HG02759 (cell line): ENCODE data around the gene ANKZF1.
"Not testable (repeated sequence)": the region's sequence is repeated elsewhere in the genome, so short reads cannot be mapped to it uniquely, and the experiment has no call there.

Experiments
- ATAC-seq: cut with Tn5 transposase; IDR thresholded peaks from one replicate; pipeline ENCODE4 v1.9.1; 2021; ENCODE audit warnings: mild to moderate bottlenecking, moderate library complexity; ENCODE audit not compliant: unreplicated experiment

Gene ANKZF1, protein sequence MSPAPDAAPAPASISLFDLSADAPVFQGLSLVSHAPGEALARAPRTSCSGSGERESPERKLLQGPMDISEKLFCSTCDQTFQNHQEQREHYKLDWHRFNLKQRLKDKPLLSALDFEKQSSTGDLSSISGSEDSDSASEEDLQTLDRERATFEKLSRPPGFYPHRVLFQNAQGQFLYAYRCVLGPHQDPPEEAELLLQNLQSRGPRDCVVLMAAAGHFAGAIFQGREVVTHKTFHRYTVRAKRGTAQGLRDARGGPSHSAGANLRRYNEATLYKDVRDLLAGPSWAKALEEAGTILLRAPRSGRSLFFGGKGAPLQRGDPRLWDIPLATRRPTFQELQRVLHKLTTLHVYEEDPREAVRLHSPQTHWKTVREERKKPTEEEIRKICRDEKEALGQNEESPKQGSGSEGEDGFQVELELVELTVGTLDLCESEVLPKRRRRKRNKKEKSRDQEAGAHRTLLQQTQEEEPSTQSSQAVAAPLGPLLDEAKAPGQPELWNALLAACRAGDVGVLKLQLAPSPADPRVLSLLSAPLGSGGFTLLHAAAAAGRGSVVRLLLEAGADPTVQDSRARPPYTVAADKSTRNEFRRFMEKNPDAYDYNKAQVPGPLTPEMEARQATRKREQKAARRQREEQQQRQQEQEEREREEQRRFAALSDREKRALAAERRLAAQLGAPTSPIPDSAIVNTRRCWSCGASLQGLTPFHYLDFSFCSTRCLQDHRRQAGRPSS

DNA sequence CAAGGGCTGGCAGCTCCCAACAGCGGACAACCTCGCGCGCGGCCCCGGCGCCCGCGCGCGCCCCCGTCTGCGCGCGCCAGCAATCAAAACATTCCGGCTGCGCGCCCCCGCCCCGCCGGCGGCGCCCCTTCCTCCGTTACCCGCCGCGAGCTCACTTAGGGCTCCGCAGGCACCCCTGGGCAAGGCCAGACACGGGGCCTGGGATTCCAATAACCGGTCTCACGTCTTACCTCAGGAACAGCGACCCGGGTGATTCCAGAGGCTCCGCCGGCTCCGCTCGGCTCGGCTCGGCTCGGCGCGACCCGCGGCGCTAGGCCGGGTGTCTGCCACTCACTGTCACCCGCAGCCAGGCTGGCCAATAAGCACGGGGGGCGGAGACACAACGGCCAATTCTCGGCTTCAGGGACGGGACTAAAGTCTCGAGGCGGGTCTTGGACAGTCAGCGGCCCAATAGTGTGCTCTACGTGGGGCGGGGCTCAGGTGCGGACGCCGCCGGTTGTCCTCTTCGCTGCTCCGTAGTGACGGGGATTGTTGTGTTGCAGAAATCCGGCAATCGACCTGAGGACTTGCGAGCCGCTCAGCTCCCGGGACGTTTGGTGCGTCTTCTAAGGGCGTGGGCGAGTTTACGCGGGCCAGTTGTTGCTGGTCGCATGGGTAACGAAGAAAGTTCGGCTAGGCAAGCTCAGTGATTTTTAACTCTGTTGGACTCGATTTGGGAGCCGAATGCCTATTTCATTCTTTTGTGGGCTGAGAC lies at the start of gene ANKZF1, which contains the start of gene ATG9A:
Gene ANKZF1, plus strand, starts transcription at position 502 of the 754 bp plus-strand sequence. CDS start 452 bp downstream, outside the sequence.
Gene ATG9A, minus strand, starts transcription at position 332 of the 754 bp plus-strand sequence. CDS start 1,612 bp downstream, outside the sequence.
- ATAC-seq, result peak; percentile 98

DNA sequence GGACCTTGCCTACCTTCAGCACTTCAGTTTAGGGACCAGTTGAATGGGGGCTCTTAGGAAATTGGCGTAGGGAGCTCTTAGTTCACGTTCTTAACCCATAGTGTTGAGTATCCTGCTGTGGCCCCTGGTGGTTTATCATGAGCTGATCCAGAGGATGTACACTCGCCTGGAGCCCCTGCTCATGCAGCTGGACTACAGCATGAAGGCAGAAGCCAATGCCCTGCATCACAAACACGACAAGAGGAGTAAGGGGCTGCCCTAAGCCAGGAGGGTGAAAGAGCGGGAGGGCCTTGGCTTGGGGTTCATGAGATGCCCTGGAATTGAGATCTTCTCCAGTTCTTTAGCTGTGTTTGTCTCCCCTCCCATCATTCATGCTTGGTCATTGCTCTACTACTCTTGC lies 48.6 kb upstream of the ANKZF1 start:
- no peak for ATAC-seq

DNA sequence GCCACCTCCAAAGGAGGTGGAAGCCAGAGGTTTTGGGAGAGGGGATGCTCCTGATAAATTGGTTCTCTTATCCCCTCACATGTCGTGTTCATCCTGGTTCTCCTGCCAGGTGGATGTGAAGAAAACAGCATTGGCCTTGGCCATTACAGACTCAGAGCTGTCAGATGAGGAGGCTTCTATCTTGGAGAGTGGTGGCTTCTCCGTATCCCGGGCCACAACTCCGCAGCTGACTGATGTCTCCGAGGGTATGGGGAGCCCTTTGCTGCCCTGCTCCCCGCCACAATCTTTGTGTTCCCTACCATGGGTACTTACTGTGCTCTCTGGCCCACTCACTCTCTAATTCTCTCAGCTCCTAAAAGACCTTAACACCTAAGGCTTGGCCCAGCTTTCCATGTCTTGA lies 48.1 kb upstream of the ANKZF1 start:
- no peak for ATAC-seq

DNA sequence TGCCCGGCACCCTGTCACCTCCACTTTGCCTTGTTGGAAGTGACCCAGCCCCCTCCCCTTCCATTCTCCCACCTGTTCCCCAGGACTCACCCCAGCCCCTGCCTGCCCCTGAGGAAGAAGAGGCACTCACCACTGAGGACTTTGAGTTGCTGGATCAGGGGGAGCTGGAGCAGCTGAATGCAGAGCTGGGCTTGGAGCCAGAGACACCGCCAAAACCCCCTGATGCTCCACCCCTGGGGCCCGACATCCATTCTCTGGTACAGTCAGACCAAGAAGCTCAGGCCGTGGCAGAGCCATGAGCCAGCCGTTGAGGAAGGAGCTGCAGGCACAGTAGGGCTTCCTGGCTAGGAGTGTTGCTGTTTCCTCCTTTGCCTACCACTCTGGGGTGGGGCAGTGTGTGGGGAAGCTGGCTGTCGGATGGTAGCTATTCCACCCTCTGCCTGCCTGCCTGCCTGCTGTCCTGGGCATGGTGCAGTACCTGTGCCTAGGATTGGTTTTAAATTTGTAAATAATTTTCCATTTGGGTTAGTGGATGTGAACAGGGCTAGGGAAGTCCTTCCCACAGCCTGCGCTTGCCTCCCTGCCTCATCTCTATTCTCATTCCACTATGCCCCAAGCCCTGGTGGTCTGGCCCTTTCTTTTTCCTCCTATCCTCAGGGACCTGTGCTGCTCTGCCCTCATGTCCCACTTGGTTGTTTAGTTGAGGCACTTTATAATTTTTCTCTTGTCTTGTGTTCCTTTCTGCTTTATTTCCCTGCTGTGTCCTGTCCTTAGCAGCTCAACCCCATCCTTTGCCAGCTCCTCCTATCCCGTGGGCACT lies 47.1 kb upstream of the ANKZF1 start:
- no peak for ATAC-seq

DNA sequence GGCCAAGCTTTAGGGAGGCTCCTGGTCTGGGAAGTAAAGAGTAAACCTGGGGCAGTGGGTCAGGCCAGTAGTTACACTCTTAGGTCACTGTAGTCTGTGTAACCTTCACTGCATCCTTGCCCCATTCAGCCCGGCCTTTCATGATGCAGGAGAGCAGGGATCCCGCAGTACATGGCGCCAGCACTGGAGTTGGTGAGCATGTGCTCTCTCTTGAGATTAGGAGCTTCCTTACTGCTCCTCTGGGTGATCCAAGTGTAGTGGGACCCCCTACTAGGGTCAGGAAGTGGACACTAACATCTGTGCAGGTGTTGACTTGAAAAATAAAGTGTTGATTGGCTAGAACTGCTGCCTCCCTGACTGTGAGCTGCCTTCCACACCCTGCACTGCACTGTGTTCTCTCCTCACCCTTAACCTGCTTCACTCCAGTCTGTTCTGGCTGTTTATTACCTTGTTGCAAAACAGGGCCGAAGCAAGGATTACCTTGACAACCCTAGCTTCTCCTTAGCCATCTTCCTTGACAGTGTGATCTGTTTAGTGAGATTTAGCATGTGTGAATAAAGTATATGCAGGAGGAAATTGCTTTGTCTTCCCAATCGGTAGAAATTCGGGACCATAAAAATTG lies 46.3 kb upstream of the ANKZF1 start:
- no peak for ATAC-seq

DNA sequence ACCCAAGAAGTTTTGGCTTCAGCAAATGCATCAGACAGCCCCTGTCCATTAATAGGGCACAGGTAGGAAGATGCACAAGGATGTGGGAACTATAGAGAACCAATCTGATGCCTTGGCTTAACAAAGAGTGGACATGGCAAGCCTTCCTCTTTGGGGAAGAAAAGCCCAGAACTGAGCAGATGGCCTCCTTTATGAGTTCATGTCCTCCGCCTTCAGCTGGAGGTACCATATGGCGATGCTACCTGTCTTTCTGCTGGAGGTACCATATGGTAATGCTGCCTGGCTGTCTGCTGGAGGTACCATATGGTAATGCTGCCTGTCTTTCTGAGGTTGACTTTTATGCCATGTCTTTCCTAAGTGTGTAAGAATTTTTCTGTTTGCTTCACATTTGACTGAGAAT lies 45.5 kb upstream of the ANKZF1 start:
- no peak for ATAC-seq

DNA sequence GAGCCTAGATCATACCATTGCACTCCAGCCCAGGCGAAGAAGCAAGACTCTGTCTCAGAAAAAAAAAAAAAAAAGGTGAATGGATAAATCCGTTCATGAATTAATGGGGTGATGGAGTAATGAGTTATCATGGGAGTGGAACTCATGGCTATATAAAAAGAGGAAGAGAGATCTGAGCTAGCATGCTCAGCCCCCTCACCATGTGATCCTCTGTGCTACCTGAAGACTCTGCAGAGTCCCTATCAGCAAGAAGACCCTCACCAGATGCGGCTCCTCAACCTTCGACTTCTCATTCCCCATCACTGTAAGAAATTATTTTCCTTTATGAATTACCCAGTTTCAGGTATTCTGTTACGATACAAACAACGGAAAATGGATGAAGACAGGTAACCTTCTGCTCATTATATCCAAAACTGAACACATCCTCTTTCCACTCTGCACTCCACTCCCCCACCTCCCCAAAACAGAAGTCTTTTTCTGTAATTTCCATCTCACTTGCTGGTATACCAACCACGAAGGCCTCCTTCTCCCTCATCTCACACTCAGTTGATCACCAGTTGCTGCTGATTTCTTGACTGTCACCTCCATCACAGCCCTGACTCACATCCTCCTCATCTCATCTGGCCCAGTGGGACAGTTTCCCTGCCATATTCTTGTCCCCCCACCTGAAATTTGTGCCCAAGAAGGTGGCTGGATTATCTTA lies 42.7 kb upstream of the ANKZF1 start:
- no peak for ATAC-seq

DNA sequence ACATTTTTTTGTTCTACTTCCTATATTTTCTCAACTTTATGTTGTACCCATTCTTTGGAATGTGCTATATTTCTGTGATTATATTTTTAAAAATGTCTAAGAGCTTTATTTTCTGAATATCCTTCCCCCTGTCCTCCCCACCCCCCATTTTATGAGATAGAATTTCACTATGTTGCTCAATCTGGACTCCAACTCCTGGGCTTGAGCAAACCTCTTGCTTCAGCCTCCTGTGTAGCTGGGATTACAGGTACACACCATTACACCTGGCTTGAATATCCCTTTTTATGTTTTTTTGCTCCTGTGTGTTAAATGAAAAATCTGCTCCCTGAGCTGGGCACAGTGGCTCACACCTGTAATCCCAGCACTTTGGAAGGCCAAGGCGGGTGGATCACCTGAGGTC lies 32.2 kb upstream of the ANKZF1 start:
- no peak for ATAC-seq

DNA sequence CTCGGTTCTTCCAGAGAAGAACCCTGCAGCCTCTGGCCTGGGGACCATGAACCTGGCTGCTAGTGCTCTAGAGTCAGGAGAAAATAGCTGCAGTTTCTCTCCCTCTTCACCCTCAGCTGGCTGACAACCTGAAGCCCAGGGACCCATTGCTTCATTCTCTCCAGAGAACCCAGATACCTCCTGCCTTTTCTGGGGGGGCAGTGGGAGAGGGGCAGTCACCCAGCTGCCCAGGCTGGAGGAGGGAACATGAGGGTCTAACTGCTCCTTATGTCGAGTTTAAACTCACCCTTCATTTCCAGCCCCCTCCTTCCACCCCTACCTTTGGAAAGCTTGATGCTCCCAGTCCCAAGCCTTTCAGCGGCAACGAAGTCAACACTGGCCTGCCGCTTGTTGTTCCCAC lies 30.6 kb upstream of the ANKZF1 start:
- no peak for ATAC-seq

DNA sequence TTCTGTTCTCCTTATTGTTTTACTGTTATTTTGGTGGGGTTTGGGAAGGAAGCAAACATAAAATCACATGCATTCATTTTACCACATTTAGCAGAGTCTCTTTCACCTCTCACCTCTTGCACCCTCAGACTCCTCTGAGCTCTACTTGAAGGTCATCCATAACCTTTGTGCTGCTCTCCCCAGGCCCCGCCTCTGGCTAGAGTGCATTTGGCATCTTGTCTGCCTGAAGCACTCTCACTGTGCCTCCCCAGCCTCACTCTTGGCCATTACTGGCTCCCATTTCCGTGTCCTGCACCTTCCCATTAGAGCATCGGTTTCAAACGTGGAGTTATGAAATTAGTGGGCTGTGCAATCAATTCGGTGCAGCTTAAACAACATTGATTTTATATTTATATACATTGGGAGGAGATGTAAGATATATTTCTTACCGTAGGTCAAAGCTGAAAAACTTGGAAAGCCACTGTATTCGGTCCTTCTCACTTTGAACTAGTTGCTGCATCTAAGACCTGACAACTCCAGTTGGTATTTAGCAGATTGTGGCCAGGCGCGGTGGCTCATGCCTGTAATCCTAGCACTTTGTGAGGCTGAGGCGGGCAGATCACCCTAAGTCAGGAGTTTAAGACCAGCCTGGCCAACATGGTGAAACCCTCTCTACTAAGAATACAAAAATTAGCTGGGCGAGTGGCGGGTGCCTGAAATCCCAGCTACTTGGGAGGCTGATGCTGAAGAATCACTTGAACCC lies 30.0 kb upstream of the ANKZF1 start:
- no peak for ATAC-seq

DNA sequence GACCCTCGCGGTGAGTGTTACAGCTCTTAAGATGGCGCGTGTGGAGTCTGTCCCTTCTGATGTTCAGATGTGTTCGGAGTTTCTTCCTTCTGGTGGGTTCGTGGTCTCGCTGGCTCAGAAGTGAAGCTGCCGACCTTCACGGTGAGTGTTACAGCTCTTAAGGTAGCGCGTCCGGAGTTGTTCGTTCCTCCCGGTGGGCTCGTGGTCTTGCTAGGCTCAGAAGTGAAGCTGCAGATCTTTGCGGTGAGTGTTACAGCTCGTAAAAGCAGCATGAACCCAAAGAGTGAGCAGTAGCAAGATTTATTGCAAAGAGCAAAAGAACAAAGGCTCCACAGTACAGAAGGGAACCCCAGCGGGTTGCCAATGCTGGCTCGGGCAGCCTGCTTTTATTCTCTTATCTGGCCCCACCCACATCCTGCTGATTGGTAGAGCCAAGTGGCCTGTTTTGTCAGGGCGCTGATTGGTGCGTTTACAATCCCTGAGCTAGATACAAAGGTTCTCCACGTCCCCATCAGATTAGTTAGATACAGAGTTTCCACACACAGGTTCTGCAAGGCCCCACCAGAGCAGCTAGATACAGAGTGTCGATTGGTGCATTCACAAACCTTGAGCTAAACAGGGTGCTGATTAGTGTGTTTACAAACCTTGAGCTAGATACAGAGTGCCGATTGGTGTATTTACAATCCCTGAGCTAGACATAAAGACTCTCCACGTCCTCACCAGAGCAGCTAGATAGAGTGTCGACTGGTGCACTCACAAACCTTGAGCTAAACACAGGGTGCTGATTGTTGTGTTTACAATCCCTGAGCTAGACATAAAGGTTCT lies 28.9 kb upstream of the ANKZF1 start:
- not testable (repeated sequence) for ATAC-seq

DNA sequence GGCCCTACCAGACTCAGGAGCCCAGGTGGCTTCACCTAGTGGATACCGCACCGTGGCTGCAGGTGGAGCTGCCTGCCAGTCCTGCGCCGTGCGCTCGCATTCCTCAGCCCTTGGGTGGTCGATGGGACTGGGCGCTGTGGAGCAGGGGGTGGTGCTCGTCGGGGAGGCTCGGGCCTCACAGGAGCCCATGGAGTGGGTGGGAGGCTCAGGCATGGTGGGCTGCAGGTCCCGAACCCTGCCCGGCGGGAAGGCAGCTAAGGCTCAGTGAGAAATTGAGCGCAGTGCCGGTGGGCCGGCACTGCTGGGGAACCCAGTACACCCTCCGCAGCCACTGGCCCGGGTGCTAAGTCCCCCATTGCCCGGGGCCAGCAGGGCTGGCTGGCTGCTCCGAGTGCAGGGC lies 28.3 kb upstream of the ANKZF1 start:
- not testable (repeated sequence) for ATAC-seq

DNA sequence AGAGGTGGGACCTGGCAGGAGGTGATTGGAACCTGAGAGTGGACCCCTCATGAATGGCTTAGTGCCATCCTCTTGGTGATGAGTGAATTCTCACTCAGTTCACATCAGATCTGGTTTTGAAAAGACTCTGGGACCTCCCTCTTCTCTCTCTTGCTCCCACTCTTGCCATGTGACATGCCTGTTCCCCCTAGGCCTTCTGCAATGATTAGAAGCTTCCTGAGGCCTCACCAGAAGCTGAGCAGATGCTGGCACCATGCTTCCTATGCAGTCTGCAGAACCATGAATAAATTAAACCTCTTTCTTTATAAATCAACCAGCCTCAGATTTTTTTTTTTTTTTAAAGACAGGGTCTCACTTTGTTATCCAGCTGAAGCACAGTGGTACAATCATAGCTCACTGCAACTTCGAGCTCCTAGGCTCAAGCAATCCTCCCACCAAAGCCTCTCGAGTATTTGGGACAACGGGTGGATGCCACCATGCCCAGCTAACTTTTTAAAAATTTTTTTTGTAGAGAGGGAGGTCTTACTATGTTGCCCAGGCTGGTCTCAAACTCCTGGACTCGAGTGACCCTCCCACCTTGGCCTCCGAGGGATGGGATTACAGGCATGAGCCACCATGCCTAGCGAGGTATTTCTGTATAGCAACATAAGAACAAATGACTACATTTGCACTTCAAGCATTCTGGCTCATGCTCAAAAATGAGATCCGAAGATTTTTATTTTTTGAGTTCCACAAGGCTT lies 25.0 kb upstream of the ANKZF1 start:
- ATAC-seq, result no peak

DNA sequence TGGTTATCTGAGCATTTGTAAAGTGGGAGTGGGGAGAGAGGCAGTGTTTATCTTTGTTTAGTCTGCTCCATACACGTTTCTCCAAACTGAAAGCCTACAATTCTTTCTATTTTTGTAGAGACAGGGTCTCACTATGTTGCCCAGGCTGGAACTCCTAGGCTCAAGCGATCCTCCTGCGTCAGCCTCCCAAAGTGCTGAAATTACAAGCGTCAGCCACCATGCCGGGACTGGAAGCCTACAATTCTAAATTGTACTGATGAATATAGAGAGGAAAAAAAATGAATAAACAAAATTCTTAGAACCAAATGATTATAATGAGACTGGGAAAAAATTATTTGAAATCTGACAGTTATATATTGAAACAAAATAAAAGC lies 24.5 kb upstream of the ANKZF1 start:
- no peak for ATAC-seq

DNA sequence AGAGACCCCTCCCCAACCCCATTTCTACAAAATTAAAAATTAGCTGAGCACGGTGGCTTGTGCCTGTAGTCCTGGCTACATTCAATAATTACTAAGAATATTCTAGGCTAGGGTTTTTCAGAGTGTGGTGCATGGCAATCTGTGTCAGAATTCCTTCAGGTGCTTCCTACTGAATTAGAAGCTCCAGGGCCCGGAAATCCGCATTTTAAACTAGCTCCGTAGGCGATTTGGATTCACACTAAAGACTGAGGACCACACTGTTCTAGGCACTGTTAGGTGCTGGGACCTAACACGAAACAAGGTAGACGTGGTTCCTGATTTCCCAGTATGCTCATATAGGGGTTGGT lies 23.7 kb upstream of the ANKZF1 start:
- no peak for ATAC-seq

DNA sequence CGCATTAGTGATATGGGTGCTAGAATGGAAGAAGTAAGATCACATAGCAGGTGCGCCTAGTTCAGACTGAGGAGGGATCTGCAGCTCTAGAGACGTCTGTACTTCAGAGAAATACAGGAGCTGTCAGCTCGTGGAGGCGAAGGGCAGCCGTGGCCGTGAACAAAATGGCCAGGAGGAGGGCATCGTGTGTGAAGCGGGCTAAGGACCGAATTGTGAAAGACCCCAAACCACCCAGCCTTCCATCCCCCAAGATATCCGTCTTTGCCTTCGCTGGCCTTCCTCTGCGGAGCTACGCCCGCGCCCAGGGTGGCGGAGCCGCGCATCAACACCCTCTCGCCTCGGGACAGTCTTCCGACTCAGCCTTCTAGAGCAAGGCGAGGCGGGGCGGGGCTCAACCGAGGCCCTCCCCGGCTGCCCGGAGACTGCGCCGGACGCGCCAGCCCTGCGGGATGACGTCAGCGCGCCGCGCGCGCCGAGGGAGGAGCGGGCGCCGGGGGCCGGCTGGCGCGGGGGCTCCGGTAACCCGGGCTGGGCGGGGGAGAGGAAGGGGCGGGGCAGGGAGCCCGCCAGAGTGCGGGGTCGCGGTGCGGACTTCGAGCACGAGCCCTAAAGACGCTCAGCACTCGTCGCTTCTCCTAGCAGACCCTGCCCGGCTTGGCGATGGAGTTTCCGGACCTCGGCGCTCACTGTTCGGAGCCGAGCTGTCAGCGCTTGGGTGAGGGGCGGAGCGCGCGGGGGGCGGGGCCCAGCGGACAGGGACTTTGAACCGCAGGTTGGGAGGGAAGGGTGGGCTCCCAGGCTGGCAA lies 23.1 kb upstream of the ANKZF1 start, which contains the start of gene ZFAND2B:
Gene ZFAND2B, plus strand, starts transcription at position 455 of the 806 bp plus-strand sequence. Its CDS starts 206 bp downstream, at position 661.
- ATAC-seq, result peak; percentile 98
